NCI-H2081 treated with DMSO at 0.1 percent for 48 hours (cell line): Measurements from ENCODE around the gene CISTR.
"Not testable (repeated sequence)": the region's sequence is repeated elsewhere in the genome, so short reads cannot be mapped to it uniquely, and the experiment has no call there.

Experiments used
- DNase-seq: peaks from one replicate; lab custom pipeline; 2025; lab: John Stamatoyannopoulos, UW

Gene CISTR

DNA sequence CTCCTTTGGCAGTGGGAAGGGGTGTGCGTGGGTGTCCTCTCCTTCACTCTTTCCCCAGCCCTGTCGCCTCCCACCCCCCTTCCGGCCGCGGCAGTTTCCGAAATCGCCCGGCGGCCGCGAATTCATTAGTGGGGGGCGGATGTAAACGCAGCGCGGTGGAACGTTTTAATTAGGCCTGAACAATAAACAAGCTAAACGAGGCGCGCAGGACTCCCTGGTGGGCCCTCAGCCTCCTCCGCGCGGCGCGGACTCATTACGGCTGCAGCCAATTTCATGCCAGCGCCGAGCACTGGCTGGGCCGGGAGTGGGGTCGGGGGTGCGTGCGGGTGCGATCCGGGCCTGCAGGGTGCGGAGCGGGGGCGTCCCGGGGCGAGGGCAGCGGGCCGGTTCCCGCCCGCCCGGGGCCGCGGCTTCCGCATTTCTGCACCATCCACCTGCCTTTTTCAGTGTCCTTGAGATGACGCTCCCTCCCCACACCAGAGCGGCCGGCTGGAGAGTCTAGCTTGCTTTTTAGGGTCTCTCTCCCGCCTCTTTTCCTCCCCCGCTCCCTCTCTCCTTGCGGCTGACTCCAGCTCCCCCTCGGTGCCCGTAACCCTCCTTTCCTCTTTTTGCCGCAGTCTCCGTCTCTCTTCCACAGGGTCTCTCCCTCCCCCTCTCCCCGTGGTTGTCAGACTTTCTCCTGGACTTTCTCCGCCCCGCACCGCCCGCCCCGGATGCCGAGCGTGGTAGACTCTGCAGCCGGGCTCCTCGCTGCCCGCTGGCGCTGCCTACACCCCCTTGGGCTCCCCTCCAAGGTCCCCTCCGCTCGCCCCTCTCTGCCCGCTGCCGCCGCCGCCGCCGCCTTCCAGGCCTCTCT is at the start of gene CISTR:
Gene CISTR (minus strand): TSS at position 644 of the 856 bp plus-strand sequence.
- DNase-seq, result no peak

DNA sequence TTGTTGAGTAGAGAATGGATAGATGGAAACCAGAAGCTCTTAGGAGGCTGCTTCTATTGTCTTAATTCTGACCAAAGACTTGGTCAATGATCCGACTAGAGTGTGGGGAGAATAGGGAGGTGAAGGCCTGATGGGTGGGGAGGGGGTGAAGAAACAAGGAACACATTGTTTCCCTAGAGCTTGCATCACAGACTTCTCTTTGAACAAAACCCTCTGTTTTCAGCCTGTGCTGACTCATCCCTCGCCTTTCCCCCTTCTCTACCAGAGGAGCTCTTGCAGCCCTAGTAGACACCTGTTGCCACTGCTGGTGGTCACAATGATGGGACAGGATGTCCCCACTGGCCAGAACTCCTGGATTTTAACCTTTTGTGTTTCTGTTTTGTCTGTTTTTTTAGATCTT is 46.8 kb upstream of the CISTR start:
- DNase-seq, result no peak

DNA sequence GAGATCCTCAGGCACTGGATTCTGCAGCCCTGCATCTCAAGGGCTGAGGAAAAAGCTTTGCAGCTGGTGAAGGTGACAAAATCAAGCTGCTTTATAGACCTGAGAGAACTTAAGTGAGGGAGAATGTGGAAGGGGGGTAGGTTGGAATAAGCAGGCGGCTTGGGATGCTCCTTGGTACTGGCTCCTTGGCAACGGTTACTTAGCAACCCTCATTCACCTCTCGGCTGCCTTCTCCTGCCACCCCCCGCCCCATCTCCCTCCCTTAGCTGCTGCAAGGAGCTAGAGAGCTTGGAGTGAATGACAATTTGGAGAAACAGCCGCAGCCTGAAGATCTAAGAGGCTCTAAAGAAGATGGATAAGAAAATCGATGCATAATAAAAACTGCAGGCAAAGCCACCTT is 44.1 kb upstream of the CISTR start:
- DNase-seq, result no peak

DNA sequence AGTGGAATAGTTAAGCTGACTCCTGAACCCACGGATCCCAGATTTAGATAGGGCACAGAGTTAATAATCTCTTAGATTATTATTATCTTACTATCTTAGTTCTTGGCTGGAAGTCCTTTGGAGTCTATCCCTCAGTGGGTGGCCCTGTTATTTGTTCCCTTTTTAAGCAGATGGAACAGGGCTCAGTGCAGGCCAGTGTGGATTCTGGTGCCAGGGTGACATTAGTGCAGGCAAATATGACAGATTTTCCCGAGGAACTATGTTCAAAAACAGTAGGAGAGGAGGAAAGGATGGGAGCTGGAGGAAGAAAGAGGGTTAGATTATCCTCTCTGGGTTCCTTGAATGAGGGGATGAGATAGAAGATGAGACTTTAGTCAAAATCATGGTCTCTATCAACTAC is 41.4 kb upstream of the CISTR start:
- no peak for DNase-seq

DNA sequence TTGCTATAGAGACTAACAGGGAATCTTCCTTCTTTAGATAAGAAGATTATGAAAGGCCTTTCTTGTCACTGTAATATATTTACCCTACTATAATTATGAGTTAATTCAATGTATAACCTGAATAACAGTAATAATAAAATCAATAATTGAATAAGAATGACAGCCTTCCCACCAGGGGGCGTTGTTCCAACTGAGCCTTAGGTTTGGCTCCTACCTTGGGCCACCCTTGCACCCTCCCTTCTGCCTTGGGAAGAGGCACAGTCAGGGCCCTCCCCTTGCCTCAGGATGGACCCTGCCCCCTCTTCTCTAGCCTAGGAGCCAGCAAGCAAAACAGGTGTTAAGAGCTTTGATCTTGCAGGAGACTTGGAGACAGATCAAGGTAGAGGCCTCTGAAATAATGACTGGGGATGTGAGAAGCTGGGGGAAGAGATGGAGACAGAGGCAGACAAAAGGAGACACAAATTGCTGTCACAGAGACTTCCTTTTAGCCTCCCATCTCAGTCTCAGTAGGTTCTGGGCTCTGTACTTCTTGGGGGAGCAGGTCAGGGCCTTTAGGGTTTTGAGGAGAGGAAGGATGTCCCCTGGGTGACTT is 40.1 kb upstream of the CISTR start:
- no peak for DNase-seq

DNA sequence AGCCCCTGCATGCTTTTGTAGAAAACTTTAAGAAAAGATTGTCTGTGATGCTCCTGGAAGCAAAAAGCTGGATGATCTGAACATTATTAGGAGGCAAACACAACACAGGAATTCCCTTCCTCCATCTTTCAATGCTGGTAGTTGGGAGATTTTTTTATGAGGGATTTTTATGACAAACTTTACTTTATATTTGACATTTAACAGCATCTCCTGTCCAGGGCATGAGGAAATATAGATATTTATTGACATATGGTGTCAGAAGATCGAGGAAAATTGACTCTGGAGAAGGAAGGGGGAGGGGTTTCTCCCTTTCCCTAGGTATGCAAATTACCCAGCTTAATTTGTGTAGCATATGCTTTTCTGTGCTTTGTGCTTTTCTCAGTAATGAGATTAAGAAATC is 37.8 kb upstream of the CISTR start:
- no peak for DNase-seq

DNA sequence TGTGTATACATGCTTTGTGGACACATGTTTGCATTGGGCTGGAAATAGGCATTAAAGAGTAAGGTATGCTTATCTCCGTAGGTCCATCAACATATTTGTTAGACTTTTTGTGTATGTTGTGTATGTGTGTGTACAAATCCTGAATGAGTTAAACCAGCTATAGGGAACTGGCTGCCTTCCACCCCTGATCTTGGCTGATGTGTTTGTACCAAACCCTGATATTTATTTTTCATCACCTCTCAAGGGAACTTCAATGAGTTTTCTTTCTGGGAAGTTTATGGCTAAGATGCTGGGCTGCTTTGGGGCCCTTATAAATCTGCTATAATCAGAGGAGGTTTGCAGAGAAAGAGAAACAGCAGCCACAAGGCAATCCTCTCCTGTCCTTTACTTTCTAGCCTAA is 37.1 kb upstream of the CISTR start:
- no peak for DNase-seq

DNA sequence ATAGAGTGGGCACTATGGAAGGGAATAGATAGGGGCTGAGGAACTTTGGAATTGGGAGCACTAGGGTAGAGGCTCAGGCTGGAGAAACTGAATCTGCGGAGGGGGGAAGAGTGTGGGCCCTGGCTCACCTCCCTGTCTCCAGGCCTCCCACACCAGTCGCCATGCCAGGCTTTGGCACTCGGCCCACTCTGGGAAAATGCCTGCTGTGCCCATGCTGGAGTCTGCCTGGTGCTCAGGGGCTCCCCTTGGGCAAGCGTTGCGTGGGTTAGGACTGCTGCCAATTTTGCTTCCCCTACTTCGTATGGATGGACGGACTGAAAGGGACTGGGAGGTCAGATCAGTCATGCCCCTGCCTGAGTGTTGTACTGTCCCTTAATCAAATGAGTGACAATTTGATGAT is 34.6 kb upstream of the CISTR start:
- DNase-seq, result no peak

DNA sequence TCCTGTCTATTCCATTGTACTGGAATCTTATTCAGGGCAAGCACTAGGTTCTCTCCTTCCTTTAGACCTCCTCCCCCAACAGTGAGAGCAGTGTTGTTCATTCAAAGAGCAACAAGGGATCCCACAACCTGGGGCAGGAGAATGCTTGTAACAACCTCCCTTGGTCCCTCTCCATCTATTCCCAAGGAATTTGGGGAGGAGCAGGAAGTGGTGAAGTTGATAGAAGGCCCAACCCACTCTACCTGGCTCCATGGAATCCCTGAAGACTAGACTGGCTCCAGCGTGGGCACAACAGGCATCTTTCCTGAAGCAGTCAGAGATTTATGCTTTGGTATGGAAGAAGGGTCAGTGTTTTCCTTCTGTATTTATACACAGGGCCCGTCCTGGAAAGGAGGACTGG is 33.4 kb upstream of the CISTR start:
- DNase-seq, result no peak

DNA sequence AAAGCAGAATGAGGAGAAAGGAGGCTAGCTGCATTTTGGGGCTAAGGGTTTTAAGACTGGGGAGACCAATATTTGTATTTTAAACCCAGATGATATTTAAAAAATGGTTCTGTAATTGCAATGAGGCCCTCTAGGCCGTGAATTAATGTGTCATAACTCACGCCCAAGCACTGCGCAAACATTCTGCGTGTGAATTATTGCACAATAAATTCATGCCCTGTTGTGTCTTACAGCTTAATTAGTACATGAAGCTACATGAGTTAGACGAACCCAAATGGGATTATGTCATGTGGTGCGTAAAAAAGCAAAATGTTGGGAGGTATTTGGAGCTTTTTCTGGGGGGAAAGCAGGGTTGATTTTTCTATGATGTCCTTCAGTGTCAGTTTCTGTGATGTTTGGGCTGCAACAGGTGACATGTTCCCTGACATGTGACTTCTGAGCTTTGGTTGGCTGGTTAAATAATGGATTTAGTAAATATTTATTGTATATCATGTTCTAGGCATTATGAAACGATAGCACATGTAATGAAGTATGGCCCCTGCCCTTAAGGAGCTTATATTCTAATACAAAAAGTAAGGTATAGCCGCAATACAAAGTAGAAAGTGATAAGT is 30.4 kb upstream of the CISTR start:
- DNase-seq, result no peak

DNA sequence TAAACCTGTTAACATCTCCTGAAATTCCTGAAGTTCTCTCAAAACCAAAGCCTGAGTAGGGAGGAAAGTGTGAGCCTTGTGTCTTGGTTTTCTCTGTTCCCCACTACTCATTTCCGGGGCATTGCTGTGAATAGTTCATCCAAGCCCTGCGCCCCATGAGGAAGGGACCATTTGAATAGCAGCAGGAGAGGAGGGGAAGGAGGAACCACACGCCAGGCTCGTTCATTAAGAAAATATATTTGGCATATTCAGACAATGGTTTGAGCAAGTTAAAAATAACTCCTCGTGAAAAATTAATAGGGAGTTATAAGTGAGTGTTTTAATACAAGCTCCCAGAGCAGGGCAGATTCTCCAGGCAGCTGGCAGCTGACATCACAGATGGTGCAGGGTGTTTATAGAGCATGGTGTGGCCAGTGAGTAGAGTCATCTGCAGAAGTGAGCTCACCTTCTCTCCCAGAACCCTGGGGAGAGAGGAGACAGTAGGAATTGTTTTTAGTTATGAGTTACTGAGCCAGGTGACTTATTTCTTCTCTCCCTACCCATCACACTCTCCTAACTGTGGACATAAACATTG is 29.5 kb upstream of the CISTR start:
- DNase-seq, result no peak

DNA sequence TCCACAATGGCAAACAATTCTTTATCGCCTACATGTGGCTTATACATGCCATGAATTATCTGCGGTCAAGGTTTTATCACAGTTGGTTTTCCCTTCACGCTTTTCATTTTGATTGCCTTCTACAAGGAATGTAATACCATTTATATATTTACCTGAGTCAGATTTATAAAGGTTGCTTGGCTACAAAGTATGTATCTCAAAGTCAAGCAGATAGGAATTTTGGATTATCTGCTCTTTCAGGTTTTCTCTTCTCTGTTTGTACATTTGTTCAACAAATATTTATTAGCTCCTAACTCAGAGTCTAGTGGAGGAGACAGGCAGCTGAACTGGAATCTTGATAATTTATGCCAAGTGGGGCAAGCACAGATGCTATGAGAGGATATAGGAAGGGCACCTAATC is 28.5 kb upstream of the CISTR start:
- no peak for DNase-seq

DNA sequence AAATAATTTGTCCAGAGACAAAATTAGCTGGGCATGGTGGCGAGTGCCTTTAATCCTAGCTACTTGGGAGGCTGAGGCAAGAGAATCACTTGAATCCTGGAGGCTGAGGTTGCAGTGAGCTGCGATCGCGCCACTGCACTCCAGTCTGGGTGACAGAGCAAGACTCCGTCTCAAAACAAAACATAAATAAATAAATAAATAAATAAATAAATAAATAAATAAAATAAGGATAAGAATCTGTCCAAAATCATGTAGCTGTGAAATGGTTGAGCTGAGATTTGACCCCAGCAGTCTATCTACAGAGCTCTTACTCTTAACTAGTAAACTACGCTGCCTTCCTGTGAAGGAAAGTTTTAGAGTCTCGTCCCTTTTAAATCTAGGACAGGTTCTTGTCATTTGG is 27.9 kb upstream of the CISTR start:
- not testable (repeated sequence) for DNase-seq

DNA sequence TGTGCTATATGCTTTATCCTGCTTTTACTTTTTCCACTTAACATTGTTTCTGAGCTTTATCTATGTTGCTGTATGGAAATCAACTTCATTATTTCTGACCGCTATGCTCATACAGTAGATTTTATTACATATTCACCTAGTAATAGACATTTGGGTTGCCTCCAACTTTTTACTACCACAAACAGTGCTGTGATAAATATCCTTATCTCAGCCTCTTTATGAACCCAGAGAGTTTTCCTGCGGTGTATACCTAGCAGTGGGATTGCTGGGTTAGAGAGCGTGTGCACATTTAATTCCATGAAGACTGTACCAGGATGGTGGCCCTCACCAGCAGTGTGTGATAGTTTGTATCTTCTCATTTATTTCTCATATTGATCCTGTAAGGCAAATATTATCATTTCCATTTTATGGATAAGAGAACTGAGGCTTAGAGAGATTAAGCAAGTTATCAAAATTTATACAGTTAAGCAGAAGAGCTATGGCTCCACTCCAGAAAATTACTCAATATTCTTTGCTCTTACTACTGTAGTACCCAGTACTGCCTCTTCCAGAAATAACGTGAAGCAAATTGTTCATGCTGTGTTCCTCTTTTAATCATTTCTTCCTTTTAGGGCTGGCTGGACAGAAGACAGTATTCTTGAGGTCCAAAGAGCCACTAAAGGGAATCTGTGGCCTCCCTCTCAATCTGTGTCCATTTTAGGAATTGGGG is 26.3 kb upstream of the CISTR start:
- DNase-seq, result no peak

DNA sequence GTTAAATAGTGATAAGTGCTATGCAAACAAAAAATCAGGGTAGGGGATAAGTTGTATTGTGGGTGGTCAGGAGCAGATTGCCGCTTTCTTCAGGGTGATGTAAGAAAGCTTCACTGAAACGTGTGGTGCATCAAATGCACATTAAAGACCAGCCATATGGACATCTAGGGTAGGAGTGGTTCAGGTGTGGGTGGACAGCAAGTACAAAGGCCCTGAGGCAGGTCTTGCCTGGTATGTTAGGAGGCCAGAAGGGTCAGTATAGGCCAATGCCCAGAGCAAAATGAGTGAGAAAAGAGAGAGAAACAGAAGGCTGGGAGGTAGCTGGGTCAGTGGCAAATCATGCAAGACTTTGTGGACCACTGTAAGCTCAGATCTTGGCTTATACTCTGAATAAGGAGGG is 25.6 kb upstream of the CISTR start:
- no peak for DNase-seq

DNA sequence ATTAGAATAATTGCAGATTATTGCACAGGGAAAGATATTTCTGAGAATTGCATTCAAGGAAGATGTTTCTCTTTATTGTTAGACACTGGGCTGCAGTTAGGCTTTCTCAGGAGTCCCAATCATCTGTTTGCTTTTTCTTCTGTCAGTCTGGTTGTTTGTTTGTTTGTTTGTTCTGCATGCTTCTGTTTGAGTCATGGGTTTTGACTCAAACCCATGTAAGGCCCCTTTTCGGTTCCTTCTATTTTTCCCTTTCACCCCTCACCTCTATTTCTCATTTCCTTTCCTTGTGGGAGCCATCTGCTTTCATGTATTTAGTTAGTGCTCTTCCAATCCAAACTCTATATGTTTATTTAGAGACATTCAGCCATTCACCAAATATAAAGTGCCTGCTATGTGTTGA is 25.1 kb upstream of the CISTR start:
- no peak for DNase-seq

DNA sequence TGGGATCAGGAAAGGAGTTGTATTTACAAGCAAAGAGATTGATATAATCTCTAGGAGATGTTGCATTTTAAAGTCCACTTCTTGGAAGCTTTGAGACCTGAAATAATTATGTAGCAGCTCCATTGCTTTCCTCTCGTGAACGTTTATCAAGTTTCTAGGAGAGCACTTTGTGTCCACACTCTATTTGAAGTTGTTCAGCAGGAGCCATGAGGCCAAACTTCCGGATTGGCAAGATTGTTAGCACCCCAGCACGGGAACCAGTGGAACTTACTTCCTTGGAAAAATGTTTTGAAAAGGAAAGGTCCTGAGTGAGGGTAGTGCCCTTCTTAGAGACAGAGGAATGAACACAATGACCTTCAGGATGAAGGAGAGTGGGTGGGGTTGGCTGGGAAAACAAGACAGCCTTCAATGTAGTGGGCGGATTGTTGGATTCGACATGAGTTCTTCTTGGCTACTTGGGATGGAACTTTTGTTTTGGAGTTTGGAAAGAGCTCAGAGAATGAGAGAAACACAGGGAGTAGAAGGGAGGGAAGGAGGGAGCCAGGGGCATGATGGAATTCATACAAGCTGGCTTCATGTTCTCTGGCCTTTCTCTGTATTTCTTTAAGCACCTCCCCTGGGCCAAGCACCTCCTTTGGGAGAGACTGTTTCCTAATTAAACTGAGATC is 23.8 kb upstream of the CISTR start:
- no peak for DNase-seq

DNA sequence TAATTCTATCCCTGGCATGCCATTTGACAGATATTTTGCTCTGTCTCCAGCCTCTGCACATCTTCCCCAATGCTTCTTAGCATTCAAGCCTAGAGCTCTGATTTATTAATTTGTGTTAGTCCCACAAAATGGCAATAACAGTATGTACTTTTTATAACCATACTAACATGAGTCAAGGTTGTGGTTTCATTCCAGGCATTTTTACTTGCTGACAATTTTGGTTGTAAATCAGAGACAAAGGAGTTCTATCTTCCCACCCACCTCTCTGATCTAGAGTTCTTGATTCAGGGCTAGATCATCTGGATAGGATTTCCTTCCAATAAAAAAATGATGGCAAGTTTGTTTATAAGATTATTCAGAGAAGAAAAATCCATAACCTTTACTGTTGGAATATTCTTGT is 18.5 kb upstream of the CISTR start:
- DNase-seq, result no peak

DNA sequence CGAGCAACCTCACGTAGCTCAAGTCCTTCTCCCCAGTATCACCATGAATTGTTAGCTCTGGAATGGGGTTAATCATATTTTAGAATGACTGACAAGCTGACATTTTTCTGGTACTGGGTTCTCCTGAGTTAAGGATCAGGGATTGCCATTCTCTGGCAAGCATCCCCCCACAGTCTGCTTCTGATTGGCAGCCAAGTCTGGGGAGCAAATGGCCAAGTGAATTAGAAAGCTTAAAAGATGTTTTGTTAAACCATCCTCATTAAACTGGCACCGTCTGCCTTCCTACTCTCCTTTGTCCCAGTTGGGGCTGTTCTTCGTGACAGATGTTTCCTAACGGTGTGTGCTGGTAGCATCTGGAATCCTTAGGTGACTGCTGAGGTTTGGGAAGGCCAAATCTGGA is 17.2 kb upstream of the CISTR start:
- DNase-seq, result no peak

DNA sequence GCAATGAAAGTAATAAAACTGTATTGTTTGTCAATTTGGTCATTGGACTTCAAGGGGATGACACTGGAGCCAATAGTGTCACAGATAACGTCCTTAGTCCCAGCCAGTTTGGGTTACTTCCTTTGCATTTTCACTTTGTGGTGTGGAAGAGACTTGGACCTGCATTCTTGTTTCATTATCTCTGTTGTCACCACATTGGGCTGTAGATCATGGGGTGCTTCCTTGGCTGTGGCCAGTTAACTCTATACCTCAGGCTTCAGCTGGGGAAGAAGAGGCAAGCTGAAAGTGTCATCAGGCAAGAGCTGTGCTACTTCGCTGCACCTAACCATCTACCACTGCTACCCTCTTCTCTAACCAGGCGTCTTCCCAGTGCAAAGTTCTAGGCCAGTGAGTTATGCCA is 15.1 kb upstream of the CISTR start:
- DNase-seq, result no peak

DNA sequence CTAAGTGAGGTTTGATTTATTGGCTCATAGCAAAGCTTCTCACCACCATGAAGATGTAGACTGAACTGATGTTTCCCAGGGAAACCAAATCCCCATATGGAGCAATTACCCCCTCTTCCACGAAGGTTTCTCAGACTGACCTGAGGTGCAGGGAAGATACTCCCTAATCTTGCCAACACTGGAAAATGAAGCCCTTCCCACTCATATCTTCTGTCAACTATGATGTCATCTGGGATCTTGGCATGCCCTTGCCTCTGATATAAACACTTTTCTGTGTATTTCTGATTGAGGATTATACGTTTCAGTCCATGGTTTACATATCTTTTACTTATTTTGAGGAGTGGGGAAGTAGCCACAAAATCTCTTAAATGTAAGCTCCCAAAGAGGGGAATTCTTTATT is 14.1 kb upstream of the CISTR start:
- no peak for DNase-seq

DNA sequence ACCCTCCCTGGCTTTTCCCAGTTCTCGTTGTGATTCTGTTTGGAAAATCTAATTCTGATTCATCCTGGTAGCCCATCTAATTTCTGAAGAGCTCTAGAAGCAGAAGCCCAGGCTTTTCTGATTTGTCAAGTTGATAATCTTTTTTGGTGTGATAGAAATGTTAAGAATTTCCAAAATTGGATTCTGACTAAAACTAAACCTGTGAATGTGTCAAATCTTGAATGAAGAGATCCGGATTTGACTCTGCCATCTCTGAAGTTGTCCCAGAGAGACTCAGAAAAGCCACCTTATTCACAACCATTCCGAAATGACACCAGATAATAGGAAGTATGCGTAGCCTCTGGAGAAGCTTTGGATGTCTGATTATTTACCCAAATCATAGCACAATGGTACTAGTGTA is 12.8 kb upstream of the CISTR start:
- DNase-seq, result no peak
